ENCODE measurements around the gene IQGAP3.
A peak's percentile ranks its signal among the peaks of the same experiment; 100 is the strongest.

IQGAP3 gene

DNA sequence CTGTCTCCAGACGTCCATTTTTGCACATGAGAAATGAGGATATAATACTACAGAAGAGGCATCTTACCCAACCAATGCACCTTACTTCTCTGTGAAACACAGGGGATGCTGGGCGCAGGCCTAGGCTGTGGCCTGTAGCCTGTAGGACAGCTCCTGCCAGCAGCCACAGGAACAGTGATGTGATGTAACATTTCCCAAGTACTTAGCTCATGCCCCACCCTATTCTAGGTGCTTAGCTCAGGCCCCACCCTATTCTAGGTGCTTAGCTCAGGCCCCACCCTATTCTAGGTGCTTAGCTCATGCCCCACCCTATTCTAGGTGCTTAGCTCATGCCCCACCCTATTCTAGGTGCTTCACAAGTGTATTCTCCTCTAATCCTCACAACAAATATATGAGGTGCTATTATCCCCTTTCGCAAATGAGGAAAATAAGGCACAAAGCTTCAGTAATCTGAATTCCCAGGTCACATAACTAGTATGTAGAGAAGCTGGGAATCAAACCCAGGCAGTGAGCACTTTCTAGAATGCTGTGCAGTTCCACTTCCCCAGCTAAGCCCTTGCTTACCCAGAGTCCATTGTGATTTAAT is 14.6 kb upstream of the IQGAP3 start:
- no peaks in the 10 kb centered on the region for H3K36me3 Mint-ChIP-seq (ENCODE audit: low read depth)
- H3K4me3 Mint-ChIP-seq, result no peak overlapping the region
- no peaks in the 10 kb centered on the region for H3K9me3 Mint-ChIP-seq
- H3K4me1 Mint-ChIP-seq, result peaks cover 6% of the 10 kb centered on the region
- no peak overlapping the region for H3K27ac Mint-ChIP-seq
- peaks cover 4% of the 10 kb centered on the region for H3K27me3 Mint-ChIP-seq (ENCODE audit: low read depth)
- no peak for TF ChIP-seq CTCF (IDR thresholded peaks at IDR 0.05; ENCODE audit: unreplicated experiment in 3 of 3)

DNA sequence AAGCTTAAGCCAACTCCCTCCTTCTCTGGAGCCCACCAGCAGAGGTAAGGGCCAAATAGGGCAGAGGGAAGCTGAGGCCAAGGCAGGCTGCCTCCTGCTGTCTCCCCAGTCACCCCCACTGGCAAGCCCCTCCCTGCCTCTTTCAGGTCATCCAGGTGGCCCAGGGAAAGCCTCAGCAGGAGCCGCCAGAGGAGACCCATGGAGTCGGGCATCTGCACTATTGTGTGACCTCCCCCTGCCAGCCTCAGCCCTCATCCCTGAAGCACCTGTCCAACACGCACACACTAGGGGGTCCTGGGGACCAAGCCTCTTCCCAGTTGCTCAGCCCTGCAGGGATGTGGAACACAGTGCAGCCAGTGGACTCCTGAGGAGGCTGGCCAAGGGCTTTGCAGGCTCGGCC is 14.0 kb upstream of the IQGAP3 start:
- Mint-ChIP-seq H3K27ac (no peak overlapping the region), H3K4me1 (peaks cover 5% of the 10 kb centered on the region), H3K4me3 (no peak overlapping the region), H3K36me3 (ENCODE audit: low read depth) (no peaks in the 10 kb centered on the region), H3K27me3 (ENCODE audit: low read depth) (peaks cover 4% of the 10 kb centered on the region), H3K9me3 (no peaks in the 10 kb centered on the region)
- TF ChIP-seq CTCF (IDR thresholded peaks at IDR 0.05; ENCODE audit: unreplicated experiment in 3 of 3), result no peak

GRCh38 chr1:156584813-156585212 is 12.4 kb upstream of the IQGAP3 start:
- Mint-ChIP-seq H3K36me3 (ENCODE audit: low read depth) (no peaks in the 10 kb centered on the region), H3K4me1 (no peaks in the 10 kb centered on the region)

DNA sequence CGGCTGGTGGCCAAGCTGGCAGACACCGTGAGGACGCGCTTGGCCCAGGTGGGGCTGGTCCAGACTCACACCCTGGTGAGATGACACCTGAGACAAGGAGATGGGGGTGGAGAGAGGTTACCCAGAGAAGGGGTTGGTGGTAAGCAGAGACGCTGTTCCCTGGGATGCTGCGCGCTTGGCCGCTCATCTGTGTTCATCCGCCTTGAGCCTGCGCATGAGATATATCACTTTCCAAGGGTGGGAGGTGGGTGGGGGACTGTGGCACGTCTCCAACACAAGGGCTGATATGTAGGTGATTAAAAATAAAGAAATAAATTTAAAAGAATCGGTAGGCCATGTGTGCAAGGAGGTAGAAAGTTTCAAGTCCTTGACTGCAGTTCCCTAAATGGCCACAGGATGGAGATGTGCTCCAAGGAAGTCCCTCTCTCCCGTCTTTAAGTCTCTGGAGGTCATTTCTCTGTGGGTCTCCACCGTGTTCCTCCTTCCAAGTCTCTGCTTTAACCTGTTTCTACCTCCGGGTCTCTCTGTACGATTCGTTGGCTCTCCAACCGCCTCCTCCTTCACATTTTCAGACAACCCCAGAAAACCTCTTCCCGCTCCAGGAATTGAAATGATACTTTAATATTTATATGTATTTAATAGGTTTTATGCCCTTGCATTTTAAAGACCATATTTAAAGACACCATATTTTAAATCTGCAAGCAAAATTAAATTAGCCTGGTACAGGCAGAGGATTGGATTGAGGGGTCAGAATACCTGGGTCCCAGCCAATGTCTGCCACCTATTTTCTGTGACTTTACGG is 11.7 kb upstream of the IQGAP3 start:
- no peak overlapping the region for H3K4me3 Mint-ChIP-seq
- peaks cover 4% of the 10 kb centered on the region for H3K27me3 Mint-ChIP-seq (ENCODE audit: low read depth)
- no peaks in the 10 kb centered on the region for H3K36me3 Mint-ChIP-seq (ENCODE audit: low read depth)
- H3K9me3 Mint-ChIP-seq, result no peaks in the 10 kb centered on the region
- peak overlapping the region in 2 of 3 experiments; percentile 19 to 32 for H3K27ac Mint-ChIP-seq
- H3K4me1 Mint-ChIP-seq, result no peaks in the 10 kb centered on the region
- TF ChIP-seq CTCF (IDR thresholded peaks at IDR 0.05; ENCODE audit: unreplicated experiment in 3 of 3), result peak; percentile 94 to 97 (median 97)

More at GRCh38 chr1:156584813-156585212, 12.4 kb upstream of the IQGAP3 start:
- no peak overlapping the region for H3K27ac Mint-ChIP-seq
- no peak overlapping the region for H3K4me3 Mint-ChIP-seq
- no peaks in the 10 kb centered on the region for H3K9me3 Mint-ChIP-seq
- TF ChIP-seq CTCF (IDR thresholded peaks at IDR 0.05; ENCODE audit: unreplicated experiment in 3 of 3), result peak in 1 of 3 experiments; percentile 43
- peaks cover 4% of the 10 kb centered on the region for H3K27me3 Mint-ChIP-seq (ENCODE audit: low read depth)

- peaks cover 8% of the 10 kb centered on the region for H3K4me1 Mint-ChIP-seq
- H3K27me3 Mint-ChIP-seq (ENCODE audit: low read depth), result peaks cover 9% of the 10 kb centered on the region
- H3K36me3 Mint-ChIP-seq (ENCODE audit: low read depth), result no peaks in the 10 kb centered on the region
Observed at GRCh38 chr1:156582388-156583017, 10.1 kb upstream of the IQGAP3 start.

More at GRCh38 chr1:156582388-156583017, 10.1 kb upstream of the IQGAP3 start:
- Mint-ChIP-seq H3K27ac (no peak overlapping the region), H3K9me3 (no peaks in the 10 kb centered on the region), H3K4me3 (no peak overlapping the region)
- TF ChIP-seq CTCF (IDR thresholded peaks at IDR 0.05; ENCODE audit: unreplicated experiment in 3 of 3), result no peak

Data from nephron (organoid).